HG02870 (cell line): ENCODE measurements around the gene SIK2.

Source experiments
- ATAC-seq: cut with Tn5 transposase; IDR thresholded peaks from one replicate; pipeline ENCODE4 v1.9.1; 2021; ENCODE audit warnings: mild to moderate bottlenecking, moderate library complexity; ENCODE audit not compliant: unreplicated experiment

Gene SIK2

GRCh38 chr11:111726301-111726713 lies 124.1 kb downstream of the SIK2 start:
- ATAC-seq = no peak

GRCh38 chr11:111727431-111727830 lies 125.2 kb downstream of the SIK2 start:
- no peak for ATAC-seq

GRCh38 chr11:111729071-111729830 lies 127.0 kb downstream of the SIK2 start:
- ATAC-seq = no peak

GRCh38 chr11:111729831-111730311 lies 127.6 kb downstream of the SIK2 start:
- ATAC-seq = no peak

GRCh38 chr11:111730871-111731591 lies 128.8 kb downstream of the SIK2 start:
- ATAC-seq = no peak

- ATAC-seq = no peak
Measured at GRCh38 chr11:111731821-111732220, 129.6 kb downstream of the SIK2 start.

GRCh38 chr11:111733016-111733415 lies 130.8 kb downstream of the SIK2 start:
- ATAC-seq = no peak

- no peak for ATAC-seq
Measured at GRCh38 chr11:111733611-111734088, 131.4 kb downstream of the SIK2 start.

GRCh38 chr11:111734101-111734953 lies 132.1 kb downstream of the SIK2 start:
- no peak for ATAC-seq

GRCh38 chr11:111734954-111735261 lies 132.7 kb downstream of the SIK2 start:
- no peak for ATAC-seq

- ATAC-seq = no peak
Measured at GRCh38 chr11:111735262-111736116, 133.2 kb downstream of the SIK2 start.

- ATAC-seq = no peak
Measured at GRCh38 chr11:111736181-111736590, 133.9 kb downstream of the SIK2 start.

- ATAC-seq = no peak
Measured at GRCh38 chr11:111736621-111737443, 134.6 kb downstream of the SIK2 start.

GRCh38 chr11:111737444-111738210 lies 135.4 kb downstream of the SIK2 start:
- ATAC-seq = no peak

GRCh38 chr11:111739299-111739698 lies 137.1 kb downstream of the SIK2 start:
- ATAC-seq = no peak

- no peak for ATAC-seq
Measured at GRCh38 chr11:111741751-111742150, 139.5 kb downstream of the SIK2 start.

GRCh38 chr11:111743700-111744099 lies 141.5 kb downstream of the SIK2 start:
- no peak for ATAC-seq

GRCh38 chr11:111745719-111746504 lies 143.7 kb downstream of the SIK2 start:
- ATAC-seq = no peak
